ENCODE results near the gene TGIF1.
"Not testable (repeated sequence)": the region's sequence is repeated elsewhere in the genome, so short reads cannot be mapped to it uniquely, and the experiment has no call there.

Gene TGIF1

GRCh38 chr18:3466872-3467271 is 16.9 kb downstream of the TGIF1 start:
- H3K27ac ChIP-seq: no peak overlapping the region
- TF ChIP-seq CTCF (conservative IDR thresholded peaks at IDR 0.05): no peak

- TF ChIP-seq CTCF (conservative IDR thresholded peaks at IDR 0.05): no peak
- no peak overlapping the region for H3K27ac ChIP-seq
Observed at GRCh38 chr18:3468066-3468705, 18.2 kb downstream of the TGIF1 start.

- no peak for TF ChIP-seq CTCF (conservative IDR thresholded peaks at IDR 0.05)
Observed at GRCh38 chr18:3468833-3469232, 18.9 kb downstream of the TGIF1 start.

GRCh38 chr18:3471141-3471648 is 21.2 kb downstream of the TGIF1 start:
- H3K27ac ChIP-seq: no peak overlapping the region
- no peak for TF ChIP-seq CTCF (conservative IDR thresholded peaks at IDR 0.05)

More at GRCh38 chr18:3468833-3469232, 18.9 kb downstream of the TGIF1 start:
- H3K27ac ChIP-seq: no peak overlapping the region

- H3K27ac ChIP-seq: not testable (repeated sequence)
Observed at GRCh38 chr18:3472121-3472520, 22.1 kb downstream of the TGIF1 start.

- no peak overlapping the region for H3K27ac ChIP-seq
- TF ChIP-seq CTCF (conservative IDR thresholded peaks at IDR 0.05): no peak
Observed at GRCh38 chr18:3472681-3473544, 22.9 kb downstream of the TGIF1 start.

- TF ChIP-seq CTCF (conservative IDR thresholded peaks at IDR 0.05): no peak
- no peak overlapping the region for H3K27ac ChIP-seq
Observed at GRCh38 chr18:3478262-3478978, 28.4 kb downstream of the TGIF1 start.

Data from VCaP (cell line).